Measurements from ENCODE around the gene FAM20C.

FAM20C gene

DNA sequence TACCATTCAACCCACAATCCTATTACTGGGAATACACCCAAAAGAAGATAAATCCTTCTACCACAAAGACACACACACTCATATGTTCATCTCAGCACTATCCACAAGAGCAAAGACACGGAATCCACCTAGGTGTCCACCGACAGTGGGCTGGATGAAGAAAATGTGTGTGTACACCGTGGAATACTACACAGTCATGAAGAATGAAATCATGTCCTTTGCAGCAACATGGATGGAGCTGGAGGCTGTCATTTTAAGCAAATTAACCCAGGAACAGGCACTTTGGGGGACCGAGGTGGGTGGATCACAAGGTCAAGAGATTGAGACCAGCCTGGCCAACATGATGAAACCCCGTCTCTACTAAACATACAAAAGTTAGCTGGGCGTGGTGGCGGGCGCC lies 89.3 kb downstream of the FAM20C start:
- H3K4me3 ChIP-seq (replicated peaks; ENCODE audit: low read depth, low read length) = no peak overlapping the region
- TF ChIP-seq CTCF (IDR thresholded peaks at IDR 0.05; ENCODE audit: low read depth, low read length, missing control alignments) = no peak
- no peak for DNase-seq (ENCODE audit: extremely low read depth, low read depth)

GRCh38 chr7:282621-283020 lies 90.2 kb downstream of the FAM20C start:
- no peak for DNase-seq (ENCODE audit: extremely low read depth, low read depth)
- no peak overlapping the region for H3K4me3 ChIP-seq (replicated peaks; ENCODE audit: low read depth, low read length)
- TF ChIP-seq CTCF (IDR thresholded peaks at IDR 0.05; ENCODE audit: low read depth, low read length, missing control alignments) = no peak

GRCh38 chr7:284762-285722 lies 92.7 kb downstream of the FAM20C start:
- no peak for TF ChIP-seq CTCF (IDR thresholded peaks at IDR 0.05; ENCODE audit: low read depth, low read length, missing control alignments)
- H3K4me3 ChIP-seq (replicated peaks; ENCODE audit: low read depth, low read length) = no peak overlapping the region
- DNase-seq (ENCODE audit: extremely low read depth, low read depth) = no peak

DNA sequence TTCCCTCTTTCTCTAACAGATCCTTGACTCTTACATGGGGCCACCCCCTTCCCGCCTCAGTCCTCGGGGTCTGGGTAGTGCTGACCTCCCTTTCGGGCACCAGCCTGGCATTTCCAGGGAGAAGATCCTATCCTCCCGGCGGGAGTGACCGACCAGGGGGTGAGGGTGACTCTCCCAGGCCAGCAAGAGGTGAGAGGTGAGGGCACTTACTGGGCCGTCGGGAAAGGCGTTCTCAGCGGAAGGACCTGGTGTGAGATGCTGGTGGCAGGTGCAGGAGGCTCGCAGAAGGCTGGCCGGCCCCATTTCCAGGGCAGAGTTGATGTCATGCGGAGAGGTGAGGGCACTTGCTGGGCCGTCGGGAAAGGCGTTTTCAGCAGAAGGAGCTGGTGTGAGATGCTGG lies 93.4 kb downstream of the FAM20C start:
- no peak for DNase-seq (ENCODE audit: extremely low read depth, low read depth)
- H3K4me3 ChIP-seq (replicated peaks; ENCODE audit: low read depth, low read length) = no peak overlapping the region
- no peak for TF ChIP-seq CTCF (IDR thresholded peaks at IDR 0.05; ENCODE audit: low read depth, low read length, missing control alignments)

GRCh38 chr7:286266-286665 lies 93.9 kb downstream of the FAM20C start:
- DNase-seq (ENCODE audit: extremely low read depth, low read depth) = no peak
- TF ChIP-seq CTCF (IDR thresholded peaks at IDR 0.05; ENCODE audit: low read depth, low read length, missing control alignments) = no peak
- H3K4me3 ChIP-seq (replicated peaks; ENCODE audit: low read depth, low read length) = no peak overlapping the region

DNA sequence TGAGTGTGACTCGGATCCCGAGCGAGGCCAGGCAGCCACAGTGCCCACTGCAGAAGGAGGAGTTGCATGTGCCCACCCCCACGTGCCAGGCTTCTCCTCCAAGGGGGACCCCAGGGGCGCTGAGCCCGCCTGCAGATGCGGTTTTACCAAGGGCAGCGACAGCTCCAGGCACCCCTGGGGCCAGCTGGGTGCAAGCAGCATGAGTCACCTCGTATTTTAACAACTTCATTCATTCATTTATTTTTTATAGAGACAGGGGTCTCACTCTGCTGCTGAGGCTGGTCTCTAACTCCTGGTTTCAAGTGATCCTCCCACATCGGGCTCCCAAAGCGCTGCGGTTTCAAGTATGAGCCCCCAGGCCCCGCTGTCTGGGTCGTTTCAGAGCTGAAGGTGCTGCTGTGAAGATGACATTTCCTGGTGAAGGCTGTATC lies 96.3 kb downstream of the FAM20C start:
- H3K4me3 ChIP-seq (replicated peaks; ENCODE audit: low read depth, low read length) = no peak overlapping the region
- no peak for DNase-seq (ENCODE audit: extremely low read depth, low read depth)
- TF ChIP-seq CTCF (IDR thresholded peaks at IDR 0.05; ENCODE audit: low read depth, low read length, missing control alignments) = no peak

All from HFF-Myc (cell line).